Measurements from ENCODE around the gene XPA.

DNA sequence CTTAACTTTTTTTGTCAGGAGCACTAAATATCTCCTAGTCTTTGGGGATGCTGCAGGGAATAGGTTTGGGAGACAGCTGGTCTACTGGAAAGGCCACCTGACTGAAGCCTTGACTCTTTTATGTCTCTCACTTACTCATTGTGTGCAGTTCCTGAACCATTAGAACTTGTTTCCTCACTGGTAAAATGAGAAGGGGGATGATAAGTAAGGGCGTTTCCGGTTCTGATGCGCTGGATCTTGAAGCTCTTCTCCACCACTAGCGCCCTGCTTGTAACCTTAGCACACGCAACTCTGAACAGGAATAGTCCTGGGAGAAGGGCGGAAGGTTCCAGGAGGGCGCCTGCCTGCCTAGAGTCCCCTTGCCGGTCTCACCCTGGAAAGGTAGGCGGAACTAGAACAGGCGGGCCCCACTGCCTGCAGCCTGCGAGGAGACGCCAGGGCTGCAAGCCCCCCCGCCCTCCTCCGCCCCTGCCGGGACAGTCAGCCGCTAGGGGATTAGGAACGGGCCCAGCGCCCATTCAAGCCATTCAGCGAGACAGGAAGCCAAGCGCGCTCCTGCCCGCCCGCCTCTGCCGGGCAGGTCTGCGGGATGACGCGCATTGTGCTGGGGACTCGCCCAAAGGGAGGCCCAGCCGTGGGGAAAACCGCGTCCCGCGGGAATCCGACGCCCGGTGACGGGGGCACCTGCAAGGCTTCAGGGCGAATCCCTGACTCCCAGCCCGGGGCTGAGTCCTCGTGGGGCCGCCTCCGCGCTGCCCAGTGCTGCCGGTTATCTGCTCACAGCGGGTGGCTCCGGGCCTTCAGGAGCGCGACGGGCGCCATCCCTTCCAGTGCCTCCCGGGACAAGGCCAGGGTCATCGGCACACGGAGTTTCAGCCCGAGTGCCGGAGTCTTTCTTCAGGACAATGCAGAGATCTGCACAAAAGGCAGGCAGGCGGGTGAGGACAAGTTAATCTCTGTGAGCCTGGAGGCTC is 44.0 kb upstream of the XPA start:
- TF ChIP-seq ARNT (IDR thresholded peaks at IDR 0.05) (no peak), ELF4 (IDR thresholded peaks at IDR 0.05) (no peak), HDGF (IDR thresholded peaks at IDR 0.05; ENCODE audit: borderline replicate concordance) (no peak), FOXK2 (IDR thresholded peaks at IDR 0.05) (no peak), BHLHE40 (IDR thresholded peaks at IDR 0.05; ENCODE audit: borderline replicate concordance) (no peak), SP1 (IDR thresholded peaks at IDR 0.05) (no peak)

Measured in HEK293T (cell line).